Activated CD8-positive, alpha-beta memory T cell treated with anti-CD3 and anti-CD28 coated beads, Interleukin-2, amount 10 ng/mL, durations not matched to agents 7 days and 5 days (primary cell): Measurements from ENCODE around the gene GSTM3. TPM values are rescaled to one million over a fixed set of nuclear protein-coding genes. Genes with fewer than 3 reads are reported as not detected.

ENCODE experiments used
- ATAC-seq: fragments of 150-1000 bp; cut with Tn5 transposase; one replicate; pipeline ENCODE4 v1.10.0; 2021; ENCODE audit warnings: moderate library complexity
- CTCF ChIA-PET: fragments of 350-600 bp; sonication (Branson Sonifier 250); formaldehyde crosslinking; loops from one replicate; lab custom pipeline; 2021; ENCODE audit warnings: antibody characterized with exemption; lab: Charles Lee
- DNase-seq: peaks from one replicate; pipeline ENCODE4 v3.0.0-alpha.2; 2020
- H3K27ac Mint-ChIP-seq: one replicate; pipeline ENCODE4 v1.8.0; 2021; ENCODE audit warnings: mild to moderate bottlenecking, mixed read lengths
- H3K27me3 Mint-ChIP-seq: one replicate; pipeline ENCODE4 v1.8.0; 2021; ENCODE audit warnings: mixed read lengths
- H3K36me3 Mint-ChIP-seq: one replicate; pipeline ENCODE4 v1.8.0; 2021; ENCODE audit warnings: mild to moderate bottlenecking, mixed read lengths
- H3K4me1 Mint-ChIP-seq: one replicate; pipeline ENCODE4 v1.8.0; 2021; ENCODE audit warnings: mixed read lengths
- H3K4me3 Mint-ChIP-seq: one replicate; pipeline ENCODE4 v1.8.0; 2021; ENCODE audit warnings: mild to moderate bottlenecking, moderate library complexity, mixed read lengths
- H3K9me3 Mint-ChIP-seq: one replicate; pipeline ENCODE4 v1.8.0; 2022; ENCODE audit warnings: low read depth, mixed read lengths
- total RNA-seq, 2 experiments: library from RNA; stranded (reverse); gene quantifications; one replicate each; pipeline ENCODE4 v1.2.3, GENCODE V29; 2021

Gene GSTM3
- total RNA-seq, 2 experiments from 2014 or later: 2.1 to 3.2 TPM

- Mint-ChIP-seq H3K27me3 (peaks cover 30% of the 10 kb centered on the region), H3K27ac (no peak overlapping the region)
These were observed 15.3 kb downstream of the GSTM3 start for GRCh38 chr1:109725510-109725909.

GRCh38 chr1:109724933-109725332, 15.9 kb downstream of the GSTM3 start:
- H3K9me3 Mint-ChIP-seq: no peaks in the 10 kb centered on the region
- DNase-seq (no peak), ATAC-seq (no peak)
- H3K36me3 Mint-ChIP-seq: no peaks in the 10 kb centered on the region
- no peaks in the 10 kb centered on the region for H3K4me1 Mint-ChIP-seq
- peaks cover 28% of the 10 kb centered on the region for H3K27me3 Mint-ChIP-seq
- CTCF ChIA-PET: no interaction called here
- no peak overlapping the region for H3K27ac Mint-ChIP-seq
- H3K4me3 Mint-ChIP-seq: no peak overlapping the region

More at GRCh38 chr1:109725510-109725909, 15.3 kb downstream of the GSTM3 start:
- no peaks in the 10 kb centered on the region for H3K4me1 Mint-ChIP-seq
- no peaks in the 10 kb centered on the region for H3K9me3 Mint-ChIP-seq
- DNase-seq (no peak), ATAC-seq (no peak)
- H3K36me3 Mint-ChIP-seq: no peaks in the 10 kb centered on the region
- H3K4me3 Mint-ChIP-seq: no peak overlapping the region
- CTCF ChIA-PET: no interaction called here

- peaks cover 20% of the 10 kb centered on the region for H3K27me3 Mint-ChIP-seq
- peaks cover 4% of the 10 kb centered on the region for H3K4me1 Mint-ChIP-seq
- no peaks in the 10 kb centered on the region for H3K9me3 Mint-ChIP-seq
- DNase-seq (no peak), ATAC-seq (no peak)
- CTCF ChIA-PET: no interaction called here
- no peaks in the 10 kb centered on the region for H3K36me3 Mint-ChIP-seq
- no peak overlapping the region for H3K4me3 Mint-ChIP-seq
- H3K27ac Mint-ChIP-seq: no peak overlapping the region
These were observed 17.7 kb downstream of the GSTM3 start for GRCh38 chr1:109722908-109723691.

- Mint-ChIP-seq H3K4me1 (peaks cover 4% of the 10 kb centered on the region), H3K9me3 (no peaks in the 10 kb centered on the region), H3K27me3 (peaks cover 18% of the 10 kb centered on the region), H3K4me3 (no peak overlapping the region), H3K36me3 (no peaks in the 10 kb centered on the region), H3K27ac (no peak overlapping the region)
- DNase-seq (no peak), ATAC-seq (no peak)
- CTCF ChIA-PET: no interaction called here
These were observed 18.9 kb downstream of the GSTM3 start for GRCh38 chr1:109721971-109722370.

DNA sequence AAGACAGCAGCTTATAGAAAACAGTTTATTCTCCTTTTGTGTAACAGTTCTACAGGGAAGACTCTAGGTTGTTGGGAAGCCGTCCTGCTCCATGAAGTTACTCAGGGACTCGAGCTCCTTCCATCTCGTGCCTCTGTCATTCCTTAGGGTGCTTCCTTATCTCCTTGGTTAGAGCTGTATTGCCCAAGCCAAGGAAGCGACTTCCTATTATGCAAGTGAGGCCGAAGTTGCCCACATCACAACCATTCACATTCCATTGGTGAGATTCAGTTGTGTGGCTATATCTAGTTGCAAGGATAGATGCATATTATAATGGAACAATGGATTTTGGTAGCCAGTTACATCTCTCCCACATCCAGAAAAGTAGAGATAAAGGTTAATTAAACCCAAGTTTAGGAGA, 19.8 kb downstream of the GSTM3 start:
- Mint-ChIP-seq H3K9me3 (no peaks in the 10 kb centered on the region), H3K27ac (no peak overlapping the region), H3K27me3 (peaks cover 14% of the 10 kb centered on the region), H3K4me1 (peaks cover 4% of the 10 kb centered on the region), H3K4me3 (no peak overlapping the region), H3K36me3 (no peaks in the 10 kb centered on the region)
- DNase-seq: no peak
- ATAC-seq: no peak
- CTCF ChIA-PET: interaction anchor here (1.3 to 2.1 kb wide), 2 partner anchors 81 to 263 kb away, joined by 3 to 9 read pairs; partner anchors contain the start of gene AHCYL1

DNA sequence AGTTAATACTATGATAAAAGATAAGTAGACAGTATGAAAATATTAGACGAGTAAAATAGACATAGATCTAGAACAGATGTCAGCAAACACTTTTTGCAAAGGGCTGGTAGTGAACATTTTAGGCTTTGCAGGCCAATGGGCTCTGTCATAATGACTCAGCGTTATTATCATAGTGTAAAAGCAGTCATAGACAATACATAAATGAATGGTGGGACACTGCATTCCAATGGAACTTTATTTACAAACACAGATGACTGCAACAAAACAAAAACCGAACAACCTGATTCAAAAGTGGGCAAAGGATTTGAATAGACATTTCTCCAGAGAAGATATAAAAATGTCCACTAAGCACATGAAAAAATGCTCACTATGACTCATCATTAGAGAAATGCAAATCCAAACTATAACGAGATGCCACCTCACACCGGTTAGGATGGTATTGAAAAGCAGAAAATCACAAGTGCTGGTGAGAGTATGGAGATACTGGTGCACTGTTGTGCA, 21.5 kb downstream of the GSTM3 start:
- CTCF ChIA-PET: interaction anchor here (1.4 to 2.4 kb wide), 3 partner anchors 58 to 265 kb away, joined by 4 to 9 read pairs (median 9); partner anchors contain the start of gene AHCYL1
- ATAC-seq: no peak
- peaks cover 4% of the 10 kb centered on the region for H3K4me1 Mint-ChIP-seq
- no peak overlapping the region for H3K27ac Mint-ChIP-seq
- H3K9me3 Mint-ChIP-seq: no peaks in the 10 kb centered on the region
- no peaks in the 10 kb centered on the region for H3K36me3 Mint-ChIP-seq
- peaks cover 11% of the 10 kb centered on the region for H3K27me3 Mint-ChIP-seq
- H3K4me3 Mint-ChIP-seq: no peak overlapping the region
- no peak for DNase-seq

DNA sequence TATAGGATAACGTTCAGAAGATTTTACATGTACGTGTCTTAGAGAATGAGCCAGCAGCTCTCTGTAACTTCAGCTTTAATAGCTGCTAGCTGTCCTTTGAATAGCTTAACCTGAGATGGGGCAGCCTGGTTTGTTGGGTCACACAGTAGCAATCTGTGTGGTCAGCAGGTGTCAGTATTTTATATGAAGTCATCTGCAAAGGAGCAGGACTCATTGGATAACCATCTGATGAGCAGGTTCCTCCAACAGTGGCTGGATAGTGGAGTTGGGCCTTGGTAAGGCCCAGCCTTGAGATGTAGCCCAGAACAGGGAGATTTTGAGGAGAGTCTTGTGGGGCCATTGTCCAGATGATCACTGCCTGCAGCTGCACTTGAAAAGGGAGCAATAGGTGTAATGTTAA, 22.3 kb downstream of the GSTM3 start:
- CTCF ChIA-PET: interaction anchor here (1.4 to 2.4 kb wide), 2 partner anchors 51 to 266 kb away, joined by 3 to 9 read pairs; partner anchors contain the start of gene AHCYL1
- Mint-ChIP-seq H3K27ac (no peak overlapping the region), H3K4me3 (no peak overlapping the region), H3K4me1 (peaks cover 4% of the 10 kb centered on the region), H3K27me3 (peaks cover 17% of the 10 kb centered on the region), H3K36me3 (no peaks in the 10 kb centered on the region), H3K9me3 (no peaks in the 10 kb centered on the region)
- DNase-seq (no peak), ATAC-seq (no peak)

- peaks cover 4% of the 10 kb centered on the region for H3K4me1 Mint-ChIP-seq
- H3K27ac Mint-ChIP-seq: no peak overlapping the region
- no peak overlapping the region for H3K4me3 Mint-ChIP-seq
- H3K27me3 Mint-ChIP-seq: peaks cover 17% of the 10 kb centered on the region
- no peaks in the 10 kb centered on the region for H3K36me3 Mint-ChIP-seq
- no peak for DNase-seq
- CTCF ChIA-PET: interaction anchor here (1.4 to 2.4 kb wide), 2 partner anchors 52 to 267 kb away, joined by 3 to 9 read pairs; partner anchors contain the start of gene AHCYL1
- H3K9me3 Mint-ChIP-seq: no peaks in the 10 kb centered on the region
- no peak for ATAC-seq
These were observed 23.1 kb downstream of the GSTM3 start for GRCh38 chr1:109717729-109718128.

GRCh38 chr1:109716570-109717090, 24.2 kb downstream of the GSTM3 start:
- Mint-ChIP-seq H3K27me3 (peaks cover 12% of the 10 kb centered on the region), H3K4me3 (no peak overlapping the region), H3K27ac (no peak overlapping the region), H3K4me1 (peaks cover 4% of the 10 kb centered on the region), H3K9me3 (no peaks in the 10 kb centered on the region), H3K36me3 (no peaks in the 10 kb centered on the region)
- ATAC-seq: no peak
- CTCF ChIA-PET: interaction anchor here (0.6 to 2.4 kb wide), 3 partner anchors 33 to 268 kb away, joined by 3 to 9 read pairs (median 3); partner anchors contain the start of gene AHCYL1
- DNase-seq: no peak

DNA sequence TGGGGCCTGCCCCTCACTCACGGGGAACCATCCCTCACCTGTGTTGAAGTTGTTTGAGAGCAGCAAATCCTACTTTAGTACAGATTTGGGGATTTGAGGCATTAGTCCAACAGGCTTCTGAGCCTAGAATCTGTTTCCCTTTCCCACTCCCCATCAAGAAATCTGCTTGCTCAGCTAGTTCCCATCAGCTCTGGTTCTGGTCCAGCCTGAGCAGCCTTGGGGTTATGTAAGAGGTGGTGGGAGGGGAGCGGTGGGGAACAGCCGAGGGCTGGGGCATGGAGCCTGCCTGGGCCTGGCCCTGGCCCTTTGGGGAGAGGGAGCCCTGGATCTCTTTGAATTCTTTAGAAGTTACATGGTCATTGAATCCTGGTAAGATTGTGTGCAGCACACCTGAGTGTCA, 24.7 kb downstream of the GSTM3 start:
- CTCF ChIA-PET: interaction anchor here (1.6 kb wide), 1 partner anchor 34 kb away, joined by 3 read pairs; no protein-coding TSS in a partner anchor
- no peak overlapping the region for H3K4me3 Mint-ChIP-seq
- no peak overlapping the region for H3K27ac Mint-ChIP-seq
- peaks cover 12% of the 10 kb centered on the region for H3K27me3 Mint-ChIP-seq
- ATAC-seq: no peak
- peaks cover 4% of the 10 kb centered on the region for H3K4me1 Mint-ChIP-seq
- H3K9me3 Mint-ChIP-seq: no peaks in the 10 kb centered on the region
- H3K36me3 Mint-ChIP-seq: no peaks in the 10 kb centered on the region
- no peak for DNase-seq

DNA sequence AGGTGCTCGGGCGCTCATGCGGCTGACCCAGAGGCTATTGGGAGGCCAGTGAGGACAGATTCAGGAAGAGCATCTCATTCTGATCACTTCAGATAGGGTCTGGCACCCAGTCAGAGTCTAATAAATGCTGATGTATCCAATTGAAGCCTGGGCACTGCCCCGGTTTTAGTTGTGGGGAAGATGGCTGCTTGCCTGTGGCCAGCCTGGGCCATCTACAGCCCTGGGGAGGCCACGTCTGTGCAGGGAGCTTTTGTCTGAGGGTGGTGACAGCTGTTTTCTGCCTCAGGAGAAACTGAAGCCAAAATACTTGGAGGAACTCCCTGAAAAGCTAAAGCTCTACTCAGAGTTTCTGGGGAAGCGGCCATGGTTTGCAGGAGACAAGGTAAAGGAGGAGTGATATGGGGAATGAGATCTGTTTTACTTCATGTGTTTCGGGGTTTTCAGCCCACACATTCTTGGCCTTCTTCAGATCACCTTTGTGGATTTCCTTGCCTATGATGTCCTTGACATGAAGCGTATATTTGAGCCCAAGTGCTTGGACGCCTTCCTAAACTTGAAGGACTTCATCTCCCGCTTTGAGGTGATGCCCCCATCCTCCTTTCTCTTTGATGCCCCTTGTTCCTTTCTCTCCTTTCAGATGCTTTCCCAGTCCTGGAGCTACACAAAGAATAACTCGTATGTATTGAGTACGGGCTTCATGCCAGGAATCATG, 26.0 kb downstream of the GSTM3 start:
- ATAC-seq: no peak
- CTCF ChIA-PET: interaction anchor here (1.7 kb wide), 1 partner anchor 75 kb away, joined by 3 read pairs; no protein-coding TSS in a partner anchor

GRCh38 chr1:109713636-109714035, 27.2 kb downstream of the GSTM3 start:
- Mint-ChIP-seq H3K27me3 (peaks cover 10% of the 10 kb centered on the region), H3K36me3 (no peaks in the 10 kb centered on the region), H3K27ac (no peak overlapping the region), H3K9me3 (no peaks in the 10 kb centered on the region), H3K4me1 (no peaks in the 10 kb centered on the region), H3K4me3 (no peak overlapping the region)
- CTCF ChIA-PET: no interaction called here
- DNase-seq: no peak
- no peak for ATAC-seq

More for the DNA sequence above, 26.0 kb downstream of the GSTM3 start:
- Mint-ChIP-seq H3K36me3 (no peaks in the 10 kb centered on the region), H3K27me3 (peaks cover 10% of the 10 kb centered on the region), H3K9me3 (no peaks in the 10 kb centered on the region), H3K4me3 (no peak overlapping the region), H3K4me1 (peaks cover 4% of the 10 kb centered on the region), H3K27ac (no peak overlapping the region)
- DNase-seq: no peak

DNA sequence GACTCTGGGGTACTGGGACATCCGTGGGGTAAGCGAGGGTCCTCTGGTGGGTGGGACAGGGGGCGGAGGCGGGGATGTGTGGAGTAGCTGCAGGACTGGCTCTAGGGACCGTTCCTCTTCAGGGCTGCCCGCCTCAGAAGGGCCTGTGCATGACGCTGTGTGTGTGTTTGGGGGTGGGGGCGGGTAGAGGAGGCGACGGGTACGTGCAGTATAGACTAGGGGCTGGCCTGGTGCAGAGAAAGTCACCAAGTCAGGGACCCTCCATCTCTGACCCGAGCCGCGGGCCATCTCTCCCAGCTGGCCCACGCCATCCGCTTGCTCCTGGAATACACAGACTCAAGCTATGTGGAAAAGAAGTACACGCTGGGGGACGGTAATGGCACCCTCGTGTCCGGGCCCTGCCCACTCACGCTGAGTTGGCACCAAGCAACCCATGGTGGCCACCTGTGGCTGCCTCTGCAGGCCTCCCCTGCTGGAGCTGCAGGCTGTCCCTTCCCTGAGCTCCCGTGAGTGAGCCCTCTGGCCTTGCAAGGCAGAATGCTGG, 28.4 kb downstream of the GSTM3 start:
- Mint-ChIP-seq H3K4me3 (no peak overlapping the region), H3K36me3 (no peaks in the 10 kb centered on the region), H3K4me1 (no peaks in the 10 kb centered on the region), H3K27ac (no peak overlapping the region), H3K9me3 (peaks cover 3% of the 10 kb centered on the region), H3K27me3 (peaks cover 14% of the 10 kb centered on the region)
- DNase-seq (no peak), ATAC-seq (no peak)
- CTCF ChIA-PET: no interaction called here
